Anterior cingulate cortex (tissue), 58 donors: ENCODE measurements around the gene P2RY6.

Experiments
- DNase-seq, 58 donors: peaks; one replicate each; lab custom pipeline; 2025; lab: John Stamatoyannopoulos, UW

P2RY6 gene

DNA sequence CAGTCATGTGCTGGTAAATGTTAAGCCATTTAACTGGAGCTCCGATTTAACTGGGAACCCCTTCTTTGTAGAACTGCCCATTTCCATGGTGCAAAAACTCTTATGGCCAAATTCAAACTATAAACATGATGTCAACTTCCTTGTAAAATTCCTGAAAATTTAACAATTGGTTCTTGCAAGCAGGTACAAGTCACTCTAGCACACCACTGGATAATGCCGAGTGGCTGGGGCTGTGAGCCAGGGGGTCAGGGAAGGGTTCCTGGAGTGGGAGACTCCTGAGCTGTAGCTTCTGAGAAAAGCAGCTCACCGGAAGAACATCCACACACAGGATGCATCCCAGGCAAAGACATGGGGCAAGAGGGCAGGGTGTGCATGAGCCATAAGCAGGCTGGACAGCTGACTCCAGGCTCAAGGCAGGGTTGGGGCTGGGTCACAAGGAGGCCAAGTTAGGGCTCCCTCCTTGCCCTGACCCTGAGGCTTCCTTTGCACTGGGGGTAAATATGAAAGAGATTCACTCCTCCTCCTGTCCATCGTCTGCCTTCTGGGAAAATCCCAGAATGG is 35.9 kb upstream of the P2RY6 start:
- no peak for DNase-seq

DNA sequence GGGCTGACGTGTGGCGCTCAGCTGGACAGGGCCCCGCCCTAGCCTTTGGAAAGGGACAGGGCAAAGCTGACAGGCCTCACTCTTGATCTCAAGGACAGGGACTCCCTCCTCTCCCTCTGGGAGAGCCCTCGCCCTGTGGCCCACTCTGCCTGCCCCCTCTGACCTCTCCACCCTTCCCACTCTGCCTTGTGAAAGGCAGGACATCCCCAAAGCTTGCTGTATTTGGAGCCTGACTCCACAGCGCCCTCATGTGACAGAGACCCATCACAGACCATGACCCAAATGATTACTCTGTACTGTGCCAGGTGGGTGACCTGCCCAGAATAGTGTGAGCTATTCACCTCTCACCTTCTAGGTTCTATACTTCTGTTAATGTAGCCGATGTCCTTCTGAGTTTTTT is 35.3 kb upstream of the P2RY6 start:
- peak in 1 of 58 donors; percentile 17 for DNase-seq

DNA sequence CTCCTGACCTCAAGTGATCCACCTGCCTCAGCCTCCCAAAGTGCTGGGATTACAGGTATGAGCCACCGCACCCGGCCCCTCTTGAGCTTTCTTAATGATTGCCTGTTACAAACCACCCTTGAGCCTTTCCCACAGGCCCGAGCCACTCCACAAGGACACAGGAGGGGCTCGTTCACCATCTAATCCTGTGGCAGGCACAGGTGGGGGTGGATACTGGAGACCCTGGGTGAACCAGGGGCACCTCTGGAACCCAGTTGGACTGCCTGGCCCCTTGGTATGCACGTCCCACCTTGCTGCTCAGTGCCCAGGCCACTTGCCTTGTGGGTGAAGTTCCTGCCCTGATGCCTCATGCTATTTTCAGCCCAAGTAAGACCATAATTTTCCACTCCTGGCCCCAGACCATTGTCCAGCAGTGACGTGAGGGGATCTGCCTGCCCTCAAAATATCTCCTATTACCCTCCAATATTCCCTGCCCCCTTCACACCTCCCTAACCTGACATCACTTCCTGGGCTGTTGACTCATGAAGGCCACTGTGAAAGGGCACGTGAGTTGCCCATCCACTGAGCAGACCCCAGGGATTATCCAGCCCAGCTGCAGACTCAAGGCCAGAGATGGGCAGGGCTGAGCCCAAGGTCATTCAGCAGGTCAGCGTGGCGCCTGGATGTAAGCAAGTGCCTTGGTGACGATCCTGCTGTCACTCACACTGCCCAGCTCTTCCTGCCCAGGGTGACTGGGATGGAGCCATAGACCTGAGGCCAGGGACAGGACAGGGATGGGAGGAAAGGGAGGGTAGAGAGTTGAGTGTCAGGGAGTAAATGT is 34.5 kb upstream of the P2RY6 start:
- no peak for DNase-seq

DNA sequence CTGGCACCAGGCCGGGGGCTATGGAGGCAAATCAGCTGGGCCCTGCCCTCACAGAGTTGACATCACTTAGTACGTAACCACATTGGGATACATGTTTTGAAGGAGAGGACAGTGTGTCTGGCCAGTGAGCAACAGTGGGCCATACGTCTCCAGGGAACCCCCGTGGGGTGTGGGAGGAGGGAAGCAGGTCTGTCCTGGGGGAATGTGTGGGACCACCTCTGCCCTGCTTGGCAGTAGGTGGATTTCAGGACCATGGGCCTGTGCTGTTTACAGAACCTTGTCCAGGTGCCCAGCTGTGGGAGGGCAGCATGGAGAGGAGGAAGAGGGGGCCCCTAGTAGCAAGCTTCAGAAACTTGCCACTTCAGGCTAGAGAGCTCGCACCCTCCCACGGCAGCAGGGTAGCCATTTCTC is 33.0 kb upstream of the P2RY6 start:
- DNase-seq, result no peak

DNA sequence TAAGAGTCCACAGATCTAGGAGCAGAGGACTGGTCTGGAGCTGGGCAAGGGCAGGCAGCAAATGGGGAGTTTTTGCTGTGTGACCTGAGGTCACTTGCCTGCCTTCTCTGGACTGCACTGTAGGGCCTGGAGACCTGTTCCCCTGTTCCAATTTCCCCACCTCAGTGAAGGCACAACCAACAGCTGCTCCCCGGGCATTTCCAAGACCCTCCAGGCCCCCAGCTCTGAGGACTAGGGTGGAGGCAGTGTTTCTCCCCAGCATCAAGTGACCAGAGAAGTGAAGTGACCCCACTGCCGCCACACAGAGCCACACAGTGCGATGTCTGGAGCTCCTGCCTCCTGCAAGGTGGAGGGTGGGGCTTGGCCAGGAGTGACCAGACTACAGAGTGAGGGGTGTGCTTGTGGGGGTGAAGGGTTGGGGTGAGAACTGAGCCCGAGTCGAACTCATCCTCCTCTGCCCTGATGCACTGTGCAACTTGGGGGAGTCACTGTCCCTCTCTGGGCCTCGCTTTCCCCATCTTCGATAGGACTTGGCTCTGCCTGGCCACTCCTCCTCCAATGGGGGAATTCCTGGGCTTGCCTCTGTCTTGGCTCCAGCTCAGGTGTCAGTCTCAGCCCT is 32.5 kb upstream of the P2RY6 start:
- DNase-seq, result no peak

DNA sequence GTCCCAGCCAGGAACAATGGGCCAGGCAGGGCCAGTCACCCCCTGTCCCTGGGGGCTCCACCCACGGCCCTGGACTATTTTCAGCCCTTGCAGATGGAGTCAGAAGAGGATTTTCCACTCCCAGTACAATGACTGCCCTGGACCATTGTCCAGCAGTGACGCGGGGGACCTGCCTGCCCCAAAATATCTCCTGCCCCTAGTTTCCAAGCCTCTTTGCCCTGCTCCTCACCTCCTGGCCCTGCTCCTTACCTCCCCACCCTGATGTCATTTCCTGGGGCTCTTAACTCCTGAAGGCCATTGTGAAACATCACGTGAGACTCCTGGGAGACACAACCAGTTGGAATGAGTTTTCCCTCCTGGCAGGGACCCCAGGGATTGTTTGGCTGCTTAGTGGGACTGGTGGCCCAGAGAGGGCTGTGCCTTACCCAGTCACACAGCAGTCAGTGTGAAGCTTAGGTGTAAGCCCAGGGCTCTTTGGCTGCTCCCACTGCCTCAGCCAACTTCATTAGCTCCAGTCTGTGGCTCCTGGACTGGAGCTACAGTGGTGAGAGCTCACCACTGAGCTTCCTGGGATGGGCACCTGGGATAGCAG is 31.9 kb upstream of the P2RY6 start:
- no peak for DNase-seq

DNA sequence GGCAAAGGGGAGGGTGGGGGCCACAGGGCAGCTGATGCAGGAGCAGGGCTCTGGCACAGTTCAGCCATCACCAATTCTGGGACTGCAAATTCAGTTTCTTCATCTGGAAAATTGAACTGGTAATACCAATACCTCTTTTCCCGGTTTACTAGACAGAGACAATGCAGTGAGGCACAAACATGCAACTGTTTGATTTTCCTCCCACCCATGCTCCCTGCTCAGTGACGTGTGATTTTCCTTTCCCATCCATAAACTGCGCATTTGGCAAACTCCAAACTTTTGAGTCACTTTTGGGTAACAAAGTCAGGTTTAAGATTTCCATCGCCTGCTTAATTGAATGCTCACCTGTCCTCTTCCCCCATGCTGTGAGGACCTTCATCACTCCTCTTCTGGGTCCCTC is 30.8 kb upstream of the P2RY6 start:
- no peak for DNase-seq

DNA sequence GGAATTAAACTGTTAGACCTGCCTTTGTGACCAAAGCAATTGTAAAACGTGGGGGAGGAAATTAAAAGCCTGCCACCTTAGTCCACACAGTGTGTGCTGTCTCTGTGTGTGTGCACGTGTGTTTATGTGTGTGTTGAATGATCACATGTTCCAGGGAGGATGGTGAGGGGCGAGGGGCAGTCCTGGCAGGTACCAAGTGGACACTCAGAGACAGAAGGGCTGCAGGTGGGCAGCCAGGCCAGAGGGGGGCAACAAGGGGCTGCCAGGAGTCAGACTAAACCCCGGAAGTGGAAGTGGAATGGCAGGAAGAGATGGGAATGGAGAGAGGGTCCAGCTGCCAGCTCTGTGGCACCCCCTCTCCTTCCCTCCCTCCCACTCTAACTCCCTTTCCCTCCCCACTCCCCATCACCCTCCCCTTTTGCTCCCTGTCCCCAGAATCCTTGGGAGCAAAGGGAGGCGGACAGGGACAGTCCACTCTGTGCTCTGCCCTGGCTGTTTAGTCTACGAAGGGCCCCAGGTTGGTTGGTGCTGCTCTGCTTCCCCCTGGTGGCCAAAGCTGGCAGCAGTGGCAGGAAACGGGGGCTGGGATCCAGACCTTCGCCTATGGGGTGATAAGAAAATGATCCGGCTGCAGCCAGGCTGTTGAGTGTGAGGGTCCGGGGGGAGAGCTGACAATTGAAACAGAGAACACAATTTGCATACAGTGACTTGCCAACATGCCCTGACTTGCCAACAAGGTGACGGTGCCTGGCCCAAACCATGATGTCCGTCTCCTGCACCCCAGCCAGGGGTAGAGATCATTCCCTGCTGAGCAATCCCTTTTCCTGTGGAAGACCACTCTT is 29.7 kb upstream of the P2RY6 start:
- DNase-seq, result peak in 54 of 58 donors; percentile 6 to 79 (median 48)

DNA sequence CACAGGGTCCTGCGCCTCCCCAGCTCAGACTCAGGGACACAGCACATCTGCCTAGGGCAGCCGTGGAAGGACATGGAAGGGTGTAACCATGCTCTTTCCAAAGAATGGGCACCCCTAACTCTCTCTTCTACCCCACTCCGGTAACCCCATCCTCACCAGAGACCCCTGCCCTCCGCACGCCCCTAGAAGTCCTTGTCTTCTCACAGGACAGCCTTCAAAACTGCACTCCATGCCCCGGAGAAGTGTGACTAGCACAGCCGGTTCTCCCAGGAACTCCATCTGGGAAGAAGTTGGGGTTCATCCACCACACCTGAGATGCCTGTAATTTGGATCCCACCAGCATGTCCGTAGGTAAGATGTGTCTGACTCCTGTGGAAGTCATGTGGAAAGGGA is 29.0 kb upstream of the P2RY6 start:
- no peak for DNase-seq

DNA sequence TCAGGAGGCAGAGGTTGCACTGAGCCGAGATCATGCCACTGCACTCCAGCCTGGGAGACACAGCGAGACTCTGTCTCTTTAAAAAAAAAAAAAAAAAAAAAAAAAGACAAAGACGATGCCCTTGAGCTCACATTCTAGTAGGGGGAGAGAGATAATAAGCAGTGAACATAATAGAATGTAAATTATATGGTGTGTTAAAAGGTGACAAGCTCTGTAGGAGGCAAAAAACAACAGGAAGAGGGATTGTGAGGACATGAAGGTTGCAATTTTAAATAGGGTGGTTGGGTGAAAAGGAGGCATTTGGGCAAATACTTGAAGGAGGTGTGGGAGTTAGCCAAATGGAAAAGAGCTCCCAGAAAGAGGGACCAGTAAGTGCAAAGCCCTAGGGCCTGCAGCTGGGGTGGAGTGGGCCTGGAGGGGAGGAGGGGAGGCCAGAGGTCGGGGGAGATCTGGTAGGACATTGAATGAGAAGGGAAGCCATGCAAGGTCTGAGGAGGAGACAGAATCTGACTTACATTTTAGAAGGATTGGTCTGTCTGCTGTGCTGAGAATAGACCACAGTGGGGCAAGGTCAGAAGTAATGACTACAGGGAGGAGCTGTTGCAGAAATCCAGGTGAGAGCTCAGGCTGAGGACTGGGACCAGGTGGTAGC is 27.4 kb upstream of the P2RY6 start:
- DNase-seq, result no peak

DNA sequence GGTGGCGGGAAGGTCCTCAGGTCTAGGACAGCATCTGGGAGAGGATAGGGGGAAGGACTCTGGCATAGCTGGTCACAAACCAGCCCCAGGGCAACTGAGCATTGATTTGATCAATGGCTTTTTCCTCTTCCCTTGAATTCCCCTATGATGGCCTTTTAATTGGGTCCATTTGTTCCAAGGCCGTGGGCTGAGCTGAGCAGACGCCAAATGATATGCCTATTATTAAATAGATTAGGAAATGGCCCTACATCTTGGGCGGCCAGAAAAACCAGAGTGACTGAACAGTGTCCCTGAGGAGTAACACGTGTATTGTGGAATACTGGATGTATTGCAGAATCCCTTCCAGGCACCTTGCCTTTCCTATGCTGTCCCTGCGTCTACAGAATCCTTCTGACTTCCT is 26.7 kb upstream of the P2RY6 start:
- DNase-seq, result no peak

DNA sequence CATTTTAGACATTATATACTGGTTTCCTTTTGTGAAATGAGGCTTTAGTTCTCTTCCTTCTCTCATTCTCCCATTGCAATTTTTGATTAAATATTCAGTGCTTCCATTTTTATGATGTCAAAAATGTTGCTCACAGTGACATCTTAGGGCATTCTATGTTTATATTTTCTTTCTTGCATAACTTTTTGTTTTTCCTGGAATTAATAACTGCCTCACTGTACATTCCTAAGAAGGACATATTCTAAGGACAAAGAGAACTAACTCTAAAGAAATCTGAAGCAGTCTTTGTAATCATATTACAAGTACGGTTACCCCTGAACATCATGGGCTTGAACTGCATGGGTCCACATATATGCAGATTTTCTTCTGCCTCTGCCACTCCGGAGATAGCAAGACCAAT is 25.8 kb upstream of the P2RY6 start:
- no peak for DNase-seq

DNA sequence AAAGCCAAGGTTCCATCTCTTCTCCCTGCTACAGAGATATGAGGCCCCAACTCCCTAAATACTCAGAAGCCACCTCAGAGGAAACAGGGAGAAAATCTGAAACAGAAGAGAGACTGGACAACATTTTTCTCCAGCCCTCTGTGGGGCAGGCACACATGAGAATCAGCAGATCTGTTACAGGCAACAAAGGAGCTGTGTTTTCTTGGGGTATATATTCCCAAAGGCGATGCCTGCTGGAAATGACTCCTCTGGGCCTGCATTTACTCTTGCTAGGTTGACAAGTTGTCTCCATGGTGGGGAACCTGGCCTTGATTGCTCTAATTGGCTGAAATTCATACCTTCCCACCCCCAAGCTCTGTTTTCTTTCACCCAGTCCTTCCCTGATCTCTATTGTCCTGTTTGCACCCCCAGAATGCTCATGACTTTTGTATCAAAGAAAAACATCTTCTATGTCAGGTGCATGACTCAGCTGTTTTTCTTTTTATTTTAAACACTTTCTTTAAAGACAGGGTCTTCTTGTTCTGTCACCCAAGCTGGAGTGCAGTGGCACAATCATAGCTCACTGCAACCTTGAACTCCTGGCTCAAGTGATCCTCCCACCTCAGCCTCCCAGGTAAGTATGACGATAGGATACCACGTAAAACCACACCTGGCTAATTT is 23.5 kb upstream of the P2RY6 start:
- no peak for DNase-seq

DNA sequence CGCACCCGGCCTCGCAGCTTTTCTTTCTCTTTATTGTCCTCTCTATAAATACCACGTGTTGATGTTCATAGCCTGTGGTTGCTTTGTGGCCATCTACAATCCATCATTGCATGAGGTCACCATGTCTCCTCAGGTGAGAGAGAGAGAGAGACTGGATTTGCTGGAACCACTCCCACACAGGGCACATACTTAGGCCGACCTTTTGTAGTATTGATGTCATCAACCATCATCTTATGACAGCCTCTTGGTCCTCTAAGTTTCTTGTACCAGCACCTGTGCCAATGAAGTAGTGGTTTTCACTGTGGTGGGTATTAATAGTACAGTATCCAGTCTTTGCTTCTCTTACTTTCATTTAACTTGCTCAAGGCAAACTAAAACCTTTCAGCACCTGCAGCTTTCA is 22.8 kb upstream of the P2RY6 start:
- no peak for DNase-seq

DNA sequence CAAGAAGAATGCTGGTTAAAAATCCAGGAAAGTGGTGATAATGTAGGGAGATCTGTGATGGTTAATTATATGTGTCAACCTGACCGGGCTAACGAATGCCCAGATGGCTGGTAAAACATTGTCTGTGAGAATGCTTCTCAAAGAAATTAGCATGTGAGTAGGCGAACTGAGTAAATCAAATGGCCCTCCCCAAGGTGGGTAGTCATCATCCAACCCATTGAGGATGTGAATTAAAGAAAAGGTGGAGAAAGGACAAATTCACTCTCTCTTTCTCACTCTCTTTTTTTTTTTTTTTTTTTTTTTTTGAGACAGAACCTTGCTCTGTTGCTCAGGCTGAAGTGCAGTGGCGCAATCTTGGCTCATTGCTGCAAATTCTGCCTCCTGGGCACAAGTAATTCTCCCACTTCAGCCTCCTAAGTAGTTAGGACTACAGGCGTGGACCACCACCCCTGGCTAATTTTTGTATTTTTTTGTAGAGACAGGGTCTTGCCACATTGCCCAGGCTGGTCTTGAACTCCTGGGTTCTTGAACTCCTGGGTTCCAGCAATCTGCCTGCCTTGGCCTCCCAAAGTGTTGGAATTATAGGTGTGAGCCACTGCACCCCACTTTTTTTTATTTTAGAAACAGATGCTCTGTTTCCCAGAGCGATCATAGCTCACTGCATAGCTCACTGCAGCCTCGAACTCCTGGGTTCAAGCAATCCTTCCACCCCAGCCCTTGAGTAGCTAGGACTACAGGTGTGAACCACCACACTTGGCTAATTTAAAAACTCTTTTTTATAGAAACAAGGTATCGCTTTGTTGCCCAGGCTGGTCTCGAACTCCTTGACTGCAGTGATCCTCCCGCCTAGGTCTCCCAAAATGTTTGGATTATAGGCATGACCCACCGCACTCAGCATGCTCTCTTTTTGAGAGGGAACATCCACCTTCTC is 22.0 kb upstream of the P2RY6 start:
- no peak for DNase-seq

DNA sequence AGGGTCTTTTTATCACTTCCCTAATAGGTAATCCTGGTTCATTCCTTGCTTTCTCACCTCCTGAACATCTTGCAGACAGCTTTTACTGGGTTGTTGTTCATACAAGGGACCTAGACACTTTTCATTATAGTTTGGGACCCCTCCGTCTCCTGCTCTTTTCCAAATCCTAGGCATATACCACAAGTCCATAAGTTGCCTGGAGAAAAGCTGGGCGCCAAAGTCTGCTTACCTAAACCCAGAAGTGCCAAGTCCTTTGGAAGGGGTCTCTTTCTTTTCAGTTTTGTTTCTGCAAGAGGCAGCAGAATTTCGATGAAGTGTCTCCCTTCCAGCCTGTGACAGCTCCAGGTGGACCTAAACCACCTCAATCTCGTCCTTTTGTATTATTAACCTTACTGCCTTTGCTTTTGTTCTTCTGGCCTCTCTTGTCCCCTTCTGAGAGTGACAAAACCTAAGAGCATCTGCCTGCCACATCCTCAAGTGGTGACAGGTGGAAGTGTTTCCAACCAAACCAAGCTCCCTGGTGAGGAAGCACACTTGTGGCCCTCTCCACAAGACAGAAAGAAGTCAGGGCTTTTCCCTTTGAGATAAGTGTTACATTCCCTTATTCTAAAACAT is 19.5 kb upstream of the P2RY6 start:
- DNase-seq, result no peak

DNA sequence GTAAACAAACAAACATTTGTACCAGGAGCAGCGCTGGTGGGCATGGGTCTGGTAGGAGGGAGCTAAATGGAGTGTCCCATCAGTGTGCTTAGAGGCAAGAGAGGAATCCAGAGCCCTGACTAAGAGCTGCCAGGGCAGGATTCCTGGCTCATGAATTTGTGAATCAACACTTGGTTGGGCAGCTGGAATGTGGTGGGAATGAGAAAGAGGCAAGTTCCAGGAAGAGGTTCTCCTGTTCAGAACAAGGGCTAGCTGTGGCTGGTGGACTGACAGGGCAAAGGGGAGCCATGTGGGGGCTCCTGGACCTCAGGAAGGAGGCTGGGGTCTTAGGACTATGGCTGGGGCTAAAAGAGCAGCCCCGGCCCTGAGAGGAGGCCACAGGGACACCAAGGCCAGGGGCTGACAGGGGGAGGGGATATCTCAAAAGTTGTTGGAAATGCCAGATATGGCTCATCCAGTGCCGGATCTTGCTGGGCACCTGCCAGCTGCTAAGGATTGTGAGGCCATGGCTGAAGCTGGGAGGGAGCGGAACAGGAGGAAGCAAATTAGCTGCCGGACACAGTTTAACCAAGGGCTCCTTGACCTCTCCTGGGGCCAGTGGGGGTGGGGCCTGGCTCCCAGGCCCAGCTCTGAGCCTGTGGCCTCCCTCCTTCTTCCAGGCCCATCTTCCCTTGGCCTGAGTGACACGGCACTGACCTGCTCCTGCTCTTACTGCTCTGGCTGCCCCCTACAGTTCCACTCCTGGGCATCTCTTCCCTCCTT is 14.6 kb upstream of the P2RY6 start:
- DNase-seq, result peak in 7 of 58 donors; percentile 9 to 69 (median 33)
